OCI-LY7 (cell line): ENCODE data around the gene LEMD2.

Experiments used
- EZH2phosphoT487 ChIP-seq: fragments of 200-600 bp; sonication (generic); IDR thresholded peaks from 2 replicates; pipeline ENCODE4 v1.6.1; 2018; ENCODE audit warnings: low read depth, borderline replicate concordance, mild to moderate bottlenecking, mixed run types, antibody characterized with exemption, low read length, moderate library complexity, mixed read lengths
- TF ChIP-seq, protein P1 (sequence below): fragments of 200-600 bp; sonication (generic); conservative IDR thresholded peaks from 2 replicates; pipeline ENCODE4 v1.5.1; 2014; ENCODE audit warnings: mild to moderate bottlenecking, antibody characterized with exemption, low read length, moderate library complexity, mixed read lengths

GRCh38 chr6:33751771-33752645 is 36.9 kb downstream of the LEMD2 start:
- TF ChIP-seq, protein P1, sequence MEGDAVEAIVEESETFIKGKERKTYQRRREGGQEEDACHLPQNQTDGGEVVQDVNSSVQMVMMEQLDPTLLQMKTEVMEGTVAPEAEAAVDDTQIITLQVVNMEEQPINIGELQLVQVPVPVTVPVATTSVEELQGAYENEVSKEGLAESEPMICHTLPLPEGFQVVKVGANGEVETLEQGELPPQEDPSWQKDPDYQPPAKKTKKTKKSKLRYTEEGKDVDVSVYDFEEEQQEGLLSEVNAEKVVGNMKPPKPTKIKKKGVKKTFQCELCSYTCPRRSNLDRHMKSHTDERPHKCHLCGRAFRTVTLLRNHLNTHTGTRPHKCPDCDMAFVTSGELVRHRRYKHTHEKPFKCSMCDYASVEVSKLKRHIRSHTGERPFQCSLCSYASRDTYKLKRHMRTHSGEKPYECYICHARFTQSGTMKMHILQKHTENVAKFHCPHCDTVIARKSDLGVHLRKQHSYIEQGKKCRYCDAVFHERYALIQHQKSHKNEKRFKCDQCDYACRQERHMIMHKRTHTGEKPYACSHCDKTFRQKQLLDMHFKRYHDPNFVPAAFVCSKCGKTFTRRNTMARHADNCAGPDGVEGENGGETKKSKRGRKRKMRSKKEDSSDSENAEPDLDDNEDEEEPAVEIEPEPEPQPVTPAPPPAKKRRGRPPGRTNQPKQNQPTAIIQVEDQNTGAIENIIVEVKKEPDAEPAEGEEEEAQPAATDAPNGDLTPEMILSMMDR = no peak
- no peak for TF ChIP-seq EZH2phosphoT487
